ENCODE results near the gene MIDN.

DNA sequence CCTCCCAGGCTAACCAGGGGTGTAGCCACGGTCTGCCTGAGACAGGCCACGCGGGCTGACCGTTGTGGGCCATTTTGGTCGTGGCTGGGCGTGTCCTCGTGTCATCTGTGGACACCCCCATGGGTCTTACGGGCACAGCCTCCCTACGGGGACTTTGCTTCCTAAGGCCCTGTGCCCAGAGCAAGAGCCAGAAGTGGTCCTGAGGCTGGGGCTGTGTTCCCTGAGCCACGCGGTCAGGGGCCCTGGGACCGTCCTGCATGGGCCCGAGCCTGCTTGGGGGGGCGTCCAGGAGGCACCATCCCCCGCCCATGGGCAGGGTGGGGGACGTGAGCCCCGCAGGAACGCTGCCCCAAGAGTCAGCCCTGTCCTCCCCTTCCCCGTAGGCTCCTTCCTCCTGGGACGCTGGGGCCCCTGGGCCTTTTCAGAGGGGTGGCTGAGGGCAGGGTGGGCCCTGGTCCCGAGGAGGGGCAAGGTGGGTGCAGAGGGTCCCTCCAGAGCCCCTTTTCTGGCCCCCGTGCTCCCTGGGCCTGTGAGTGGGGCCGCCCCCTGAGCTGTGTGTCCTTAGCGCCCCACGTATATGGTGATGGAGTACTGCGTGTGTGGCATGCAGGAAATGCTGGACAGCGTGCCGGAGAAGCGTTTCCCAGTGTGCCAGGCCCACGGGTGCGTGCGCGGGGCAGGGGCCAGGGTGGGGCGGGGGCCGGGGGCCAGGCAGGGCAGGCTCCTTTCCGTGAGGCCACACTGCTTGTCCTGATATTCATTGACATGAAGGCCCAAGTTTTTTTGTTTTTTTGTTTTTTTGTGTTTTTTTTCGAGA lies 29.4 kb upstream of the MIDN start:
- TF ChIP-seq POLR2A (IDR thresholded peaks at IDR 0.05), result no peak
- TF ChIP-seq, protein P1, sequence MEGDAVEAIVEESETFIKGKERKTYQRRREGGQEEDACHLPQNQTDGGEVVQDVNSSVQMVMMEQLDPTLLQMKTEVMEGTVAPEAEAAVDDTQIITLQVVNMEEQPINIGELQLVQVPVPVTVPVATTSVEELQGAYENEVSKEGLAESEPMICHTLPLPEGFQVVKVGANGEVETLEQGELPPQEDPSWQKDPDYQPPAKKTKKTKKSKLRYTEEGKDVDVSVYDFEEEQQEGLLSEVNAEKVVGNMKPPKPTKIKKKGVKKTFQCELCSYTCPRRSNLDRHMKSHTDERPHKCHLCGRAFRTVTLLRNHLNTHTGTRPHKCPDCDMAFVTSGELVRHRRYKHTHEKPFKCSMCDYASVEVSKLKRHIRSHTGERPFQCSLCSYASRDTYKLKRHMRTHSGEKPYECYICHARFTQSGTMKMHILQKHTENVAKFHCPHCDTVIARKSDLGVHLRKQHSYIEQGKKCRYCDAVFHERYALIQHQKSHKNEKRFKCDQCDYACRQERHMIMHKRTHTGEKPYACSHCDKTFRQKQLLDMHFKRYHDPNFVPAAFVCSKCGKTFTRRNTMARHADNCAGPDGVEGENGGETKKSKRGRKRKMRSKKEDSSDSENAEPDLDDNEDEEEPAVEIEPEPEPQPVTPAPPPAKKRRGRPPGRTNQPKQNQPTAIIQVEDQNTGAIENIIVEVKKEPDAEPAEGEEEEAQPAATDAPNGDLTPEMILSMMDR (IDR thresholded peaks at IDR 0.05), result no peak

Data from upper lobe of left lung (tissue), 4 donors.